ENCODE data around the gene TOM1. TPM values are rescaled to one million over a fixed set of nuclear protein-coding genes. Genes with fewer than 3 reads are reported as not detected.

The TOM1 gene
- total RNA-seq, 1 donor from 2014 or later = 61.5 TPM

GRCh38 chr22:35346596-35347220, 47.0 kb downstream of the TOM1 start:
- no peaks in the 10 kb centered on the region for H3K27me3 ChIP-seq (ENCODE audit: control insufficient read depth, insufficient read depth, low read length)
- no peak for DNase-seq (ENCODE audit: low read depth)
- no peak for TF ChIP-seq CTCF (IDR thresholded peaks at IDR 0.05; ENCODE audit: insufficient read depth, low read length, poor library complexity, severe bottlenecking)
- H3K4me3 ChIP-seq (ENCODE audit: low read depth, low read length) = no peak overlapping the region
- H3K36me3 ChIP-seq (ENCODE audit: control insufficient read depth, insufficient read depth, low read length) = no peaks in the 10 kb centered on the region

- Histone ChIP-seq H3K27me3 (ENCODE audit: control insufficient read depth, insufficient read depth, low read length) (no peaks in the 10 kb centered on the region), H3K4me3 (ENCODE audit: low read depth, low read length) (no peak overlapping the region), H3K36me3 (ENCODE audit: control insufficient read depth, insufficient read depth, low read length) (no peaks in the 10 kb centered on the region)
- no peak for TF ChIP-seq CTCF (IDR thresholded peaks at IDR 0.05; ENCODE audit: insufficient read depth, low read length, poor library complexity, severe bottlenecking)
- DNase-seq (ENCODE audit: low read depth) = no peak
Measured at GRCh38 chr22:35347462-35347861, 47.8 kb downstream of the TOM1 start.

GRCh38 chr22:35348026-35348590, 48.4 kb downstream of the TOM1 start:
- H3K4me3 ChIP-seq (ENCODE audit: low read depth, low read length) = no peak overlapping the region
- no peaks in the 10 kb centered on the region for H3K27me3 ChIP-seq (ENCODE audit: control insufficient read depth, insufficient read depth, low read length)
- no peak for DNase-seq (ENCODE audit: low read depth)
- H3K36me3 ChIP-seq (ENCODE audit: control insufficient read depth, insufficient read depth, low read length) = no peaks in the 10 kb centered on the region
- no peak for TF ChIP-seq CTCF (IDR thresholded peaks at IDR 0.05; ENCODE audit: insufficient read depth, low read length, poor library complexity, severe bottlenecking)

- no peak overlapping the region for H3K4me3 ChIP-seq (ENCODE audit: low read depth, low read length)
- DNase-seq (ENCODE audit: low read depth) = no peak
- no peaks in the 10 kb centered on the region for H3K36me3 ChIP-seq (ENCODE audit: control insufficient read depth, insufficient read depth, low read length)
- H3K27me3 ChIP-seq (ENCODE audit: control insufficient read depth, insufficient read depth, low read length) = no peaks in the 10 kb centered on the region
- TF ChIP-seq CTCF (IDR thresholded peaks at IDR 0.05; ENCODE audit: insufficient read depth, low read length, poor library complexity, severe bottlenecking) = no peak
Measured at GRCh38 chr22:35348703-35349102, 49.0 kb downstream of the TOM1 start.

GRCh38 chr22:35349368-35349703, 49.6 kb downstream of the TOM1 start:
- Histone ChIP-seq H3K36me3 (ENCODE audit: control insufficient read depth, insufficient read depth, low read length) (no peaks in the 10 kb centered on the region), H3K4me3 (ENCODE audit: low read depth, low read length) (no peak overlapping the region), H3K27me3 (ENCODE audit: control insufficient read depth, insufficient read depth, low read length) (no peaks in the 10 kb centered on the region)
- TF ChIP-seq CTCF (IDR thresholded peaks at IDR 0.05; ENCODE audit: insufficient read depth, low read length, poor library complexity, severe bottlenecking) = no peak
- no peak for DNase-seq (ENCODE audit: low read depth)

Measured in kidney epithelial cell (primary cell).